Measurements from ENCODE around the gene XXYLT1. TPM values are rescaled to one million over a fixed set of nuclear protein-coding genes. Genes with fewer than 3 reads are reported as not detected.

XXYLT1 gene
- total RNA-seq, 2 experiments from 2014 or later: 3.1 to 3.7 TPM

- peaks cover 41% of the 10 kb centered on the region for H3K4me1 Mint-ChIP-seq (ENCODE audit: low read depth)
- ChIA-PET POLR2A (interaction anchor here (1.1 kb wide), 1 partner anchor 458 kb away, joined by 3 read pairs; the partner anchor contains the start of gene LSG1), CTCF (no interaction called here)
- peaks cover 26% of the 10 kb centered on the region for H3K4me1 ChIP-seq (ENCODE audit: insufficient read depth, low read length)
- H3K27ac Mint-ChIP-seq: peak overlapping the region; percentile 2
- H3K27me3 ChIP-seq (ENCODE audit: control insufficient read depth in 1 of 2, insufficient read depth in 2 of 2, low read length in 2 of 2): no peaks in the 10 kb centered on the region
- H3K36me3 ChIP-seq (ENCODE audit: insufficient read depth, low read length): no peaks in the 10 kb centered on the region
- H3K9me3 Mint-ChIP-seq: no peaks in the 10 kb centered on the region
- intact Hi-C loops (cut with DNase I, micrococcal nuclease): no loop called here
- DNase-seq (peak in 3 of 14 experiments; percentile 17 to 68 (median 61)), ATAC-seq (ENCODE audit: poor library complexity) (no peak)
- no peak for TF ChIP-seq CTCF (IDR thresholded peaks at IDR 0.05)
- H3K4me3 Mint-ChIP-seq: peak overlapping the region; percentile 55
- H3K27me3 Mint-ChIP-seq: no peaks in the 10 kb centered on the region
- no peaks in the 10 kb centered on the region for H3K36me3 Mint-ChIP-seq (ENCODE audit: low read depth)
- no peak overlapping the region for H3K27ac ChIP-seq (ENCODE audit: low read depth in 1 of 2, low read length in 2 of 2)
- peak overlapping the region; percentile 30 for H3K4me3 ChIP-seq (ENCODE audit: low read length)
- no peaks in the 10 kb centered on the region for H3K9me3 ChIP-seq (ENCODE audit: control insufficient read depth in 1 of 2, insufficient read depth in 1 of 2, low read length in 2 of 2)
These were observed 141.1 kb downstream of the XXYLT1 start for GRCh38 chr3:195129644-195130492.

GRCh38 chr3:195129072-195129643, 141.8 kb downstream of the XXYLT1 start:
- Histone ChIP-seq H3K9me3 (ENCODE audit: control insufficient read depth in 1 of 2, insufficient read depth in 1 of 2, low read length in 2 of 2) (no peaks in the 10 kb centered on the region), H3K27ac (ENCODE audit: low read depth in 1 of 2, low read length in 2 of 2) (no peak overlapping the region), H3K4me3 (ENCODE audit: low read length) (peak overlapping the region; percentile 30), H3K36me3 (ENCODE audit: insufficient read depth, low read length) (no peaks in the 10 kb centered on the region), H3K27me3 (ENCODE audit: control insufficient read depth in 1 of 2, insufficient read depth in 2 of 2, low read length in 2 of 2) (no peaks in the 10 kb centered on the region), H3K4me1 (ENCODE audit: insufficient read depth, low read length) (peaks cover 26% of the 10 kb centered on the region)
- Mint-ChIP-seq H3K9me3 (no peaks in the 10 kb centered on the region), H3K4me1 (ENCODE audit: low read depth) (peaks cover 41% of the 10 kb centered on the region), H3K27ac (peak overlapping the region; percentile 2), H3K27me3 (no peaks in the 10 kb centered on the region), H3K36me3 (ENCODE audit: low read depth) (no peaks in the 10 kb centered on the region), H3K4me3 (peak overlapping the region; percentile 55)
- no peak for ATAC-seq (ENCODE audit: poor library complexity)
- POLR2A ChIA-PET: interaction anchor here (1.1 kb wide), 1 partner anchor 457 kb away, joined by 3 read pairs; the partner anchor contains the start of gene LSG1
- TF ChIP-seq CTCF (IDR thresholded peaks at IDR 0.05): no peak
- intact Hi-C loops (cut with DNase I, micrococcal nuclease): no loop called here
- DNase-seq: no peak
- CTCF ChIA-PET: no interaction called here

DNA sequence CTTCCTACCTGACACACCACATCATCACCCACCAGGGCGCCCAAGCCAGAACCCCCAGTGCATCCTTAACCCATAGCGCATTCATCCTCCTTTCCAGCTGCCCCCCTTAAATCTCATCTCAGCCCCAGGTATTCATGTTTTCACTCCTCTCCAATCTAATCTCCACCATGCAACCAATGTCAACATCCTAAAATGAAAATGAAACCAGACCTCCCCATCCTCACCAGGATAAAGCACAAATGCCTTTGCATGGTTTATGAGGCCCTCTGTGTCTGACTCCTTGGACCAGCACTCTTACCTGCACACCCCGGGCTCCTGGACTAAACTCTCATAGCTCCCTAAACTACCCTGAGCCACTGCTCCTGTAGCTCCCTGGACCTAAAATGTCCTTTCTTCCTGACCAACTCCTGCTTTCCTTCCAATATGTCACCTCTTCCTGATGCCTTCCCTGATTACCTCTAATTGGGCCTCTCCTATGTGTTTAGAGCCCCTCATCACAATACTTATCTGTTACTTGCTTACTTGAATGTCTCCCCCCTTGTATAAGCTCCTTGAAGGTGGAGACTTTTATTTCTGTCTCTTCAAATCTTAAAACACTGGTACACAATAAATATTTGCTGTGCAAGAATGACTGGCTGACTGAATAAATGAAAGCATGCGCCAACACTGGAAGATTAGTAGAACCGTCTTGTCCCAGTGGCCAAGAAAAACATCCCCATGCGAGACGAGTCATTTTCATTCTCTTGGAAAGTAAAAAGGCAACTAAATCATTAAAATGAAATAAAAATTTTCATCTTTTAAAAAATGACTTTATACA, 142.5 kb downstream of the XXYLT1 start:
- no peaks in the 10 kb centered on the region for H3K9me3 ChIP-seq (ENCODE audit: control insufficient read depth in 1 of 2, insufficient read depth in 1 of 2, low read length in 2 of 2)
- ChIA-PET CTCF (no interaction called here), POLR2A (no interaction called here)
- H3K27ac ChIP-seq (ENCODE audit: low read depth in 1 of 2, low read length in 2 of 2): no peak overlapping the region
- ATAC-seq (ENCODE audit: poor library complexity): peak; percentile 17
- no peaks in the 10 kb centered on the region for H3K36me3 Mint-ChIP-seq (ENCODE audit: low read depth)
- peak overlapping the region; percentile 45 for H3K4me3 Mint-ChIP-seq
- H3K4me1 ChIP-seq (ENCODE audit: insufficient read depth, low read length): peaks cover 23% of the 10 kb centered on the region
- H3K9me3 Mint-ChIP-seq: no peaks in the 10 kb centered on the region
- H3K4me1 Mint-ChIP-seq (ENCODE audit: low read depth): peaks cover 37% of the 10 kb centered on the region
- H3K27me3 ChIP-seq (ENCODE audit: control insufficient read depth in 1 of 2, insufficient read depth in 2 of 2, low read length in 2 of 2): no peaks in the 10 kb centered on the region
- DNase-seq: peak in 1 of 14 experiments; percentile 36
- peak overlapping the region; percentile 30 for H3K4me3 ChIP-seq (ENCODE audit: low read length)
- no peaks in the 10 kb centered on the region for H3K36me3 ChIP-seq (ENCODE audit: insufficient read depth, low read length)
- H3K27ac Mint-ChIP-seq: peak overlapping the region; percentile 2
- TF ChIP-seq CTCF (IDR thresholded peaks at IDR 0.05): no peak
- intact Hi-C loops (cut with DNase I, micrococcal nuclease): no loop called here
- no peaks in the 10 kb centered on the region for H3K27me3 Mint-ChIP-seq
